ENCODE data around the gene ZNF148. TPM values are rescaled to one million over a fixed set of nuclear protein-coding genes. Genes with fewer than 3 reads are reported as not detected.

The ZNF148 gene
- total and polyA plus RNA-seq, 9 donors = 12.9 to 36.0 (median 19.8) TPM

- H3K9me3 ChIP-seq (replicated peaks; ENCODE audit: control insufficient read depth, low read depth, low read length) = no peaks in the 10 kb centered on the region
- no peaks in the 10 kb centered on the region for H3K36me3 ChIP-seq (ENCODE audit: control insufficient read depth, insufficient read depth, low read length)
- H3K4me1 ChIP-seq (ENCODE audit: control insufficient read depth, insufficient read depth, low read length) = peaks cover 12% of the 10 kb centered on the region
- no peak overlapping the region for H3K27ac ChIP-seq (ENCODE audit: low read length)
- no CpG with 5 or more reads among the region's 3 CpGs for WGBS (ENCODE audit: insufficient coverage)
- DNase-seq = no peak
- H3K27me3 ChIP-seq (ENCODE audit: control insufficient read depth, insufficient read depth, low read length) = peaks cover 30% of the 10 kb centered on the region
- H3K4me3 ChIP-seq (ENCODE audit: low read length) = no peak overlapping the region
Measured at GRCh38 chr3:125214738-125215137, 160.4 kb downstream of the ZNF148 start.

GRCh38 chr3:125213946-125214542, 161.1 kb downstream of the ZNF148 start:
- 56% methylated on average over 3 of the region's 7 CpGs for WGBS (ENCODE audit: insufficient coverage)
- Histone ChIP-seq H3K27me3 (ENCODE audit: control insufficient read depth, insufficient read depth, low read length) (peaks cover 30% of the 10 kb centered on the region), H3K27ac (ENCODE audit: low read length) (no peak overlapping the region), H3K4me3 (ENCODE audit: low read length) (no peak overlapping the region), H3K9me3 (replicated peaks; ENCODE audit: control insufficient read depth, low read depth, low read length) (no peaks in the 10 kb centered on the region), H3K36me3 (ENCODE audit: control insufficient read depth, insufficient read depth, low read length) (no peaks in the 10 kb centered on the region), H3K4me1 (ENCODE audit: control insufficient read depth, insufficient read depth, low read length) (peaks cover 12% of the 10 kb centered on the region)
- DNase-seq = no peak

GRCh38 chr3:125213364-125213755, 161.8 kb downstream of the ZNF148 start:
- H3K27me3 ChIP-seq (ENCODE audit: control insufficient read depth, insufficient read depth, low read length) = peaks cover 30% of the 10 kb centered on the region
- no peak for DNase-seq
- H3K36me3 ChIP-seq (ENCODE audit: control insufficient read depth, insufficient read depth, low read length) = no peaks in the 10 kb centered on the region
- no CpG with 5 or more reads among the region's 4 CpGs for WGBS (ENCODE audit: insufficient coverage)
- no peaks in the 10 kb centered on the region for H3K9me3 ChIP-seq (replicated peaks; ENCODE audit: control insufficient read depth, low read depth, low read length)
- H3K4me3 ChIP-seq (ENCODE audit: low read length) = no peak overlapping the region
- H3K27ac ChIP-seq (ENCODE audit: low read length) = no peak overlapping the region
- H3K4me1 ChIP-seq (ENCODE audit: control insufficient read depth, insufficient read depth, low read length) = peaks cover 12% of the 10 kb centered on the region

DNA sequence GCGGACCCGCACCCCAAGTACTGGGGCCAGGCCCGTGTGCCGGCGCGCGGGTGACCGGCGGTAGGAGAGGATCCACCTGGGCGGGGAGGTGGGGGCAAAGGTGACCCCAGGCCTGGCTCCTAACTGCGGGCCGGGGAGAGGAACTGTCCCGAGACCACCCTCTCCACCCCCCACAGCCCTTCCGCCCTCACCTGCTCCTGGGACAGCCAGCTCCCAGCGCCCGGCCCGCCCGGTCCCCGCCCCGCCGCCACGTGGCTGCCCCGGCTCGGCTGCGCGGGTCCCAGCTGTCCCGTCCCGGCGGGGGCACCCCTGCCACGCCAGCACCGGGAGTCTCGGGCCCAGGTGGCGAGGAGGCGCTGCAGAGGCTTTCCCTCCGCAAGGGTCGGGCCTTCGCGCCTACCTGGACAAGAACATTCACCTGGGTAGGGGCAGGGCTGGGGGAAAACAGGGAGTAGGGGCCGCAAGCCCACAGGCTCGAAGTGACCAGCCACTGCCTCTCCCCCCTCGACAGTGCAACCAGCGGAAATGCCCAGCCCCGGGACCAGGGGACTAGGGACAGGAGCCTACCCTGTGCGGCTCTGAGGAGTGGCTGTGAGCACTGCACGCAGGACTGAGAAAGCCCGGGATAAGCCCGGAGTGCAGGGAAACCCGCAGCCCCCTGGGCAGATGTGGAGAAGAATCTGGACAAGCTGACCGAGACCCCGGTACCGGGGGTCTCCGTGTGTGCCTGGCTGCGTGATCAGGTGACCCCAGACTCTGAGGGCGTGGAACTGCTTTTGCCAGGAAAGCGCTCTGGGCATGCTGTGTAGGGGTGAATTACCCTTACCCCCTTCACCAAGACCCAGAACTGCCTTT, 162.4 kb downstream of the ZNF148 start, which contains the start of gene SLC12A8:
TSS of gene SLC12A8 (minus strand) at position 240 of the 855 bp plus-strand sequence. CDS start 1,399 bp downstream, outside the sequence.
- H3K4me1 ChIP-seq (ENCODE audit: control insufficient read depth, insufficient read depth, low read length) = peaks cover 12% of the 10 kb centered on the region
- no peaks in the 10 kb centered on the region for H3K36me3 ChIP-seq (ENCODE audit: control insufficient read depth, insufficient read depth, low read length)
- H3K27ac ChIP-seq (ENCODE audit: low read length) = no peak within 1 kb of the TSS
- DNase-seq = no peak
- H3K4me3 ChIP-seq (ENCODE audit: low read length) = peak within 1 kb of the TSS; percentile 43
- WGBS (ENCODE audit: insufficient coverage) = 3% methylated on average over 37 of the region's 55 CpGs
- peaks cover 30% of the 10 kb centered on the region for H3K27me3 ChIP-seq (ENCODE audit: control insufficient read depth, insufficient read depth, low read length)
- no peaks in the 10 kb centered on the region for H3K9me3 ChIP-seq (replicated peaks; ENCODE audit: control insufficient read depth, low read depth, low read length)

GRCh38 chr3:125212091-125212508, 163.0 kb downstream of the ZNF148 start:
- H3K36me3 ChIP-seq (ENCODE audit: control insufficient read depth, insufficient read depth, low read length) = no peaks in the 10 kb centered on the region
- H3K27me3 ChIP-seq (ENCODE audit: control insufficient read depth, insufficient read depth, low read length) = peaks cover 30% of the 10 kb centered on the region
- 2% methylated on average over 24 of the region's 28 CpGs for WGBS (ENCODE audit: insufficient coverage)
- peak; percentile 21 for DNase-seq
- H3K9me3 ChIP-seq (replicated peaks; ENCODE audit: control insufficient read depth, low read depth, low read length) = no peaks in the 10 kb centered on the region
- peak overlapping the region; percentile 43 for H3K4me3 ChIP-seq (ENCODE audit: low read length)
- no peak overlapping the region for H3K27ac ChIP-seq (ENCODE audit: low read length)
- peaks cover 12% of the 10 kb centered on the region for H3K4me1 ChIP-seq (ENCODE audit: control insufficient read depth, insufficient read depth, low read length)

GRCh38 chr3:125211523-125212090, 163.5 kb downstream of the ZNF148 start:
- Histone ChIP-seq H3K9me3 (replicated peaks; ENCODE audit: control insufficient read depth, low read depth, low read length) (no peaks in the 10 kb centered on the region), H3K4me3 (ENCODE audit: low read length) (no peak overlapping the region), H3K36me3 (ENCODE audit: control insufficient read depth, insufficient read depth, low read length) (no peaks in the 10 kb centered on the region), H3K4me1 (ENCODE audit: control insufficient read depth, insufficient read depth, low read length) (peaks cover 12% of the 10 kb centered on the region), H3K27ac (ENCODE audit: low read length) (no peak overlapping the region), H3K27me3 (ENCODE audit: control insufficient read depth, insufficient read depth, low read length) (peaks cover 30% of the 10 kb centered on the region)
- WGBS (ENCODE audit: insufficient coverage) = 67% methylated on average over 4 of the region's 11 CpGs
- no peak for DNase-seq

DNA sequence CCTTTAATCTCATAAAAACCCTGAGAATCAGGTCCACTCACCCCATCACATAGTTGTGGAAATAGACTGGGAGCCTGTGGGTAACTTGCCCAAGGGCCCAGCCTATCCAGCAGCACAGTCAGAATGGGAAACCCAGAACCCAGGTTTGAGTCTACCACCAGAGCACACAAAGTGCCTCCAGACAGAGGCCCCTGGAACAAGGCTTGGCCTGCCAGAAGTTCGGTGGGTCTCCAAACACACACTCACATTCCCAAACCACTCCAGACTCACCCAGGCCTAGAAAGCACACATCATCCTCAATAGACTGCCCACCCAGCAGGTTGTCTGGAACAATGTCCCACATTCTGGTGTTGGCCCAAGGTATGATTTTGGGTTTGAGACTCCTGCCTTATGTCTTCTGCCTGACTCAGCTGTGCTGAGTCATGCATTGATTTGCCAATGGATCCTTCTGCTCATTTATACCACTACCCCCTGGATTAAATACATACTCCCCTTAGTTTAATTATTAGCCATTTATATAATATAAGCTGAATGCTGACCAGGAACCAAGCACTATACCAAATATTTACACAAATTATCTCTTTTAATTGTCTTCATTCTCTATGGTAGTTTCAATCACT, 167.1 kb downstream of the ZNF148 start:
- no peak overlapping the region for H3K4me3 ChIP-seq (ENCODE audit: low read length)
- WGBS (ENCODE audit: insufficient coverage) = 100% methylated on average over 1 of the region's 1 CpG
- H3K4me1 ChIP-seq (ENCODE audit: control insufficient read depth, insufficient read depth, low read length) = peaks cover 11% of the 10 kb centered on the region
- no peaks in the 10 kb centered on the region for H3K9me3 ChIP-seq (replicated peaks; ENCODE audit: control insufficient read depth, low read depth, low read length)
- peaks cover 19% of the 10 kb centered on the region for H3K27me3 ChIP-seq (ENCODE audit: control insufficient read depth, insufficient read depth, low read length)
- DNase-seq = no peak
- no peaks in the 10 kb centered on the region for H3K36me3 ChIP-seq (ENCODE audit: control insufficient read depth, insufficient read depth, low read length)
- no peak overlapping the region for H3K27ac ChIP-seq (ENCODE audit: low read length)

DNA sequence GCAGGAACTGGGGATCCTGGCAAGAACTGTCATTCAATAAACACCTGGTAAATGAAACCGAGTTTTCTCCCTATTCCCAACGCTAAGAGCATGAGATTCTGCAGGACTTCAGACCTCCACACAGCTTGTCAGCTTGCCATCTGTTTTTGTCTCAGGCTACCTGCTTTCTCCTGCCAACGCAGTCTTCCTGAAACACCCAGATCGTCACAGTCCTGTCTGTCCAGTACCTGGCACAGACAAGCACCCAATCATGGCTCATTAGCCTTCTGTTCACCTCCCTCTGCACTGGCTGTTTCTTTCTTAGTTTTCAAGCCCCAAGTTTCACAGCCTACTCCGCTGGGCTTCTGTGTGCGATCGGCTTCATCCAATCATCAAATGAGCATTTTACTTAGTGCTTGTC, 167.6 kb downstream of the ZNF148 start:
- Histone ChIP-seq H3K9me3 (replicated peaks; ENCODE audit: control insufficient read depth, low read depth, low read length) (no peaks in the 10 kb centered on the region), H3K36me3 (ENCODE audit: control insufficient read depth, insufficient read depth, low read length) (no peaks in the 10 kb centered on the region), H3K4me1 (ENCODE audit: control insufficient read depth, insufficient read depth, low read length) (peaks cover 6% of the 10 kb centered on the region), H3K27ac (ENCODE audit: low read length) (no peak overlapping the region), H3K27me3 (ENCODE audit: control insufficient read depth, insufficient read depth, low read length) (peaks cover 14% of the 10 kb centered on the region), H3K4me3 (ENCODE audit: low read length) (no peak overlapping the region)
- WGBS (ENCODE audit: insufficient coverage) = 37% methylated on average over 6 of the region's 7 CpGs
- DNase-seq = no peak

GRCh38 chr3:125206934-125207333, 168.2 kb downstream of the ZNF148 start:
- no peak overlapping the region for H3K4me3 ChIP-seq (ENCODE audit: low read length)
- no peak for DNase-seq
- H3K4me1 ChIP-seq (ENCODE audit: control insufficient read depth, insufficient read depth, low read length) = peaks cover under 1% of the 10 kb centered on the region
- H3K27me3 ChIP-seq (ENCODE audit: control insufficient read depth, insufficient read depth, low read length) = peaks cover 8% of the 10 kb centered on the region
- H3K9me3 ChIP-seq (replicated peaks; ENCODE audit: control insufficient read depth, low read depth, low read length) = peaks cover 2% of the 10 kb centered on the region
- no peaks in the 10 kb centered on the region for H3K36me3 ChIP-seq (ENCODE audit: control insufficient read depth, insufficient read depth, low read length)
- H3K27ac ChIP-seq (ENCODE audit: low read length) = no peak overlapping the region
- WGBS (ENCODE audit: insufficient coverage) = 57% methylated on average over 5 of the region's 6 CpGs

DNA sequence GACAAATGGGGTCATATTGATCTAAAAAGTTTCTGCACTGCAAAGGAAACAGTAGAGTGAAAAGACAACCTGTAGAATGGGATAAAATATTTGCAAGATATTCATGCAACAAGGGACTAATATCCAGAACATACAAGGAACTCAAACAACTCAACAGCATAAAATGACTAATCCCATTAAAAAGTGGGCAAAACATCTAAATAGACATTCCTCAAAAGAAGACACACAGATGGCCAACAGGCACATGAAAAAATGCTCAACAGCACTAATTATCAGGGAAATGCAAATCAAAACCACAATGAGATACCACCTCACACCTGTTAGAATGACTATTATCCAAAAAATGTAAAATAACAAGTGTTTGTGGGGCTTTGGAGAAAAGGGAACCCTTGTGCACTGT, 171.4 kb downstream of the ZNF148 start:
- H3K4me3 ChIP-seq (ENCODE audit: low read length) = no peak overlapping the region
- no peak for DNase-seq
- peaks cover 2% of the 10 kb centered on the region for H3K9me3 ChIP-seq (replicated peaks; ENCODE audit: control insufficient read depth, low read depth, low read length)
- no peaks in the 10 kb centered on the region for H3K4me1 ChIP-seq (ENCODE audit: control insufficient read depth, insufficient read depth, low read length)
- no peaks in the 10 kb centered on the region for H3K27me3 ChIP-seq (ENCODE audit: control insufficient read depth, insufficient read depth, low read length)
- no peak overlapping the region for H3K27ac ChIP-seq (ENCODE audit: low read length)
- H3K36me3 ChIP-seq (ENCODE audit: control insufficient read depth, insufficient read depth, low read length) = no peaks in the 10 kb centered on the region

Measured in muscle of leg (tissue), 11 donors.